H1 (cell line): ENCODE data around the gene JAG2. TPM values are rescaled to one million over a fixed set of nuclear protein-coding genes. Genes with fewer than 3 reads are reported as not detected.

Source experiments
- CTCF ChIA-PET: fragments of 300-600 bp; sonication (Branson Sonifier 250); formaldehyde crosslinking; loops from one replicate; lab custom pipeline; 2021; ENCODE audit not compliant: partially characterized antibody; lab: Charles Lee
- POLR2A ChIA-PET: fragments of 300-600 bp; sonication (Branson Sonifier 250); formaldehyde crosslinking; loops from one replicate; lab custom pipeline; 2021; ENCODE audit warnings: inconsistent platforms; ENCODE audit not compliant: partially characterized antibody; lab: Charles Lee
- DNase-seq, 2 experiments: peaks; one replicate each; pipeline versions ENCODE4 v3.0.0 to v3.0.0-alpha.2; 2010 to 2022; ENCODE audit warnings: low spot score in 2 of 2, low read depth in 1 of 2, mixed read lengths in 1 of 2
- FAIRE-seq: peaks from 2 replicates; lab custom pipeline; 2011; peaks lifted over from hg19 to GRCh38; lab: Jason Lieb, UNC
- H2AFZ ChIP-seq: 2 replicates; pipeline ENCODE4 v1.8.1; 2012; ENCODE audit warnings: low read length, inconsistent platforms
- H2AK5ac ChIP-seq: 2 replicates; pipeline ENCODE4 v1.6.1; 2013; ENCODE audit warnings: low read depth, low read length
- H2BK120ac ChIP-seq: replicated peaks from 2 replicates; pipeline ENCODE3; 2013; ENCODE audit warnings: low read depth, low read length, inconsistent platforms
- H2BK12ac ChIP-seq: 2 replicates; pipeline ENCODE4 v1.6.1; 2013; ENCODE audit warnings: low read depth, low read length
- H2BK15ac ChIP-seq: 2 replicates; pipeline ENCODE4 v1.6.1; 2013; ENCODE audit warnings: low read length
- H2BK20ac ChIP-seq: 2 replicates; pipeline ENCODE4 v1.6.1; 2013; ENCODE audit warnings: low read length
- H2BK5ac ChIP-seq: 2 replicates; pipeline ENCODE4 v1.6.1; 2013; ENCODE audit warnings: low read depth, low read length
- H3K14ac ChIP-seq: 2 replicates; pipeline ENCODE4 v1.6.1; 2013; ENCODE audit warnings: inconsistent platforms; ENCODE audit not compliant: insufficient read length
- H3K18ac ChIP-seq: 2 replicates; pipeline ENCODE4 v1.6.1; 2013; ENCODE audit warnings: low read length; ENCODE audit errors: extremely low read depth
- H3K23ac ChIP-seq: 2 replicates; pipeline ENCODE4 v1.6.1; 2013; ENCODE audit warnings: inconsistent platforms; ENCODE audit not compliant: insufficient read length
- H3K23me2 ChIP-seq: 2 replicates; pipeline ENCODE4 v1.6.1; 2013; ENCODE audit warnings: low read depth, low read length
- H3K27ac ChIP-seq: 2 replicates; pipeline ENCODE4 v1.6.1; 2011; ENCODE audit warnings: low read depth, low read length, inconsistent platforms
- H3K27me3 ChIP-seq, 4 experiments: replicated peaks in 1 of 4; 1 replicate in 1 of 4; 2 replicates in 3 of 4; pipeline versions ENCODE4 v1.6.1 to v1.8.1; 2011 to 2013; ENCODE audit warnings: low read length in 3 of 4, mild to moderate bottlenecking in 3 of 4, inconsistent platforms in 2 of 4, mixed read lengths in 2 of 4, moderate library complexity in 1 of 4; ENCODE audit not compliant: control insufficient read depth in 3 of 4, insufficient read depth in 3 of 4; ENCODE audit errors: extremely low read depth in 1 of 4
- H3K36me3 ChIP-seq, 4 experiments: 2 replicates each; pipeline versions ENCODE4 v1.6.1 to v1.8.1; 2011 to 2013; ENCODE audit warnings: mild to moderate bottlenecking in 4 of 4, low read length in 3 of 4, moderate library complexity in 2 of 4, control low read depth in 1 of 4, inconsistent platforms in 1 of 4; ENCODE audit not compliant: insufficient read depth in 4 of 4, control insufficient read depth in 2 of 4
- H3K4ac ChIP-seq: replicated peaks from 2 replicates; pipeline ENCODE3; 2013; ENCODE audit warnings: low read length, low read depth, mixed read lengths, inconsistent platforms; ENCODE audit not compliant: insufficient read length
- H3K4me1 ChIP-seq, 4 experiments: replicated peaks in 1 of 4; 1 replicate in 1 of 4; 2 replicates in 3 of 4; pipeline versions ENCODE4 v1.6.1 to v1.8.1; 2011 to 2013; ENCODE audit warnings: low read length in 3 of 4, inconsistent platforms in 2 of 4, mixed read lengths in 1 of 4; ENCODE audit not compliant: insufficient read depth in 4 of 4, control insufficient read depth in 3 of 4
- H3K4me2 ChIP-seq, 2 experiments: 2 replicates each; pipeline versions ENCODE4 v1.6.1 to v1.8.1; 2011 to 2013; ENCODE audit warnings: low read depth in 2 of 2, low read length in 2 of 2, control low read depth in 1 of 2, inconsistent platforms in 1 of 2, mild to moderate bottlenecking in 1 of 2; ENCODE audit not compliant: insufficient read depth in 1 of 2
- H3K4me3 ChIP-seq, 4 experiments: fragments of 200-600, 300-600 bp in 1 of 4; sonication (generic), shearing (Covaris generic), sonication (Bioruptor Twin) in 1 of 4; 2 replicates each; pipeline versions ENCODE4 v1.5.1 to v1.8.1; 2011 to 2016; ENCODE audit warnings: low read length in 4 of 4, low read depth in 3 of 4, control low read depth in 2 of 4, inconsistent platforms in 2 of 4, mild to moderate bottlenecking in 2 of 4, mixed read lengths in 1 of 4, moderate library complexity in 1 of 4; ENCODE audit not compliant: insufficient read depth in 2 of 4; ENCODE audit errors: extremely low read depth in 1 of 4
- H3K56ac ChIP-seq: replicated peaks from 2 replicates; pipeline ENCODE3; 2013; ENCODE audit warnings: low read depth, mild to moderate bottlenecking, mixed read lengths, low read length, inconsistent platforms; ENCODE audit not compliant: insufficient read length
- H3K79me1 ChIP-seq: 2 replicates; pipeline ENCODE4 v1.6.1; 2013; ENCODE audit warnings: low read depth, low read length, control low read depth
- H3K79me2 ChIP-seq, 2 experiments: 2 replicates each; pipeline versions ENCODE4 v1.6.1 to v1.8.1; 2012 to 2013; ENCODE audit warnings: low read length in 2 of 2, mild to moderate bottlenecking in 2 of 2, inconsistent platforms in 1 of 2; ENCODE audit not compliant: insufficient read depth in 2 of 2, control insufficient read depth in 1 of 2
- H3K9ac ChIP-seq, 4 experiments: replicated peaks in 1 of 4; 1 replicate in 1 of 4; 2 replicates in 3 of 4; pipeline versions ENCODE4 v1.6.1 to v1.8.1; 2011 to 2013; ENCODE audit warnings: low read depth in 3 of 4, low read length in 3 of 4, control low read depth in 2 of 4, mild to moderate bottlenecking in 2 of 4, moderate library complexity in 2 of 4, inconsistent platforms in 1 of 4; ENCODE audit errors: extremely low read depth in 1 of 4
- H3K9me3 ChIP-seq, 2 experiments: 2 replicates each; pipeline versions ENCODE4 v1.6.1 to v1.8.1; 2012 to 2013; ENCODE audit warnings: mild to moderate bottlenecking in 2 of 2, moderate library complexity in 2 of 2, control low read depth in 1 of 2, inconsistent platforms in 1 of 2, low read depth in 1 of 2, low read length in 1 of 2, mixed read lengths in 1 of 2; ENCODE audit not compliant: insufficient read depth in 2 of 2
- H4K20me1 ChIP-seq, 2 experiments: replicated peaks in 1 of 2; 2 replicates each; pipeline versions ENCODE3 to v1.8.1; 2011 to 2013; ENCODE audit warnings: inconsistent platforms in 2 of 2, low read length in 2 of 2, mild to moderate bottlenecking in 1 of 2; ENCODE audit not compliant: insufficient read depth in 2 of 2, control insufficient read depth in 1 of 2
- H4K5ac ChIP-seq: 2 replicates; pipeline ENCODE4 v1.6.1; 2013; ENCODE audit warnings: low read length, low read depth, mixed read lengths, inconsistent platforms; ENCODE audit not compliant: insufficient read length
- H4K8ac ChIP-seq: 2 replicates; pipeline ENCODE4 v1.8.0; 2013; ENCODE audit warnings: mild to moderate bottlenecking, moderate library complexity, low read length, inconsistent platforms; ENCODE audit not compliant: insufficient read depth; ENCODE audit errors: extremely low read depth
- H4K91ac ChIP-seq: replicated peaks from 2 replicates; pipeline ENCODE3; 2013; ENCODE audit warnings: low read length, mixed read lengths, inconsistent platforms; ENCODE audit not compliant: insufficient read length
- BCL11A ChIP-seq, 2 experiments: IDR thresholded peaks; one replicate each; pipeline ENCODE4 v1.6.1; 2011; ENCODE audit warnings: low read depth in 2 of 2, low read length in 2 of 2, mild to moderate bottlenecking in 2 of 2
- CREB1 ChIP-seq: IDR thresholded peaks from 2 replicates; pipeline ENCODE4 v1.6.1; 2012; ENCODE audit warnings: inconsistent platforms
- EZH2 ChIP-seq: fragments of 200-600 bp; sonication (generic); IDR thresholded peaks from 2 replicates; pipeline ENCODE4 v1.7.1; 2012; ENCODE audit warnings: low read depth, mild to moderate bottlenecking, moderate library complexity, low read length, inconsistent platforms; ENCODE audit not compliant: severe bottlenecking
- HDAC2 ChIP-seq, 2 experiments: fragments of 300-600 bp in 1 of 2; sonication (generic) in 1 of 2; IDR thresholded peaks; 2 replicates each; pipeline ENCODE4 v1.6.1; 2011 to 2012; ENCODE audit warnings: low read depth in 2 of 2, low read length in 2 of 2, mild to moderate bottlenecking in 2 of 2, moderate library complexity in 2 of 2, borderline replicate concordance in 1 of 2, inconsistent platforms in 1 of 2
- NANOG ChIP-seq: IDR thresholded peaks from 2 replicates; pipeline ENCODE4 v1.6.1; 2011; ENCODE audit warnings: low read length, low read depth, mild to moderate bottlenecking, inconsistent platforms; ENCODE audit not compliant: insufficient read depth, poor library complexity, severe bottlenecking
- SAP30 ChIP-seq: fragments of 300-600 bp; sonication (generic); IDR thresholded peaks from 2 replicates; pipeline ENCODE4 v1.7.1; 2012; ENCODE audit warnings: low read length, moderate library complexity, mild to moderate bottlenecking, inconsistent platforms; ENCODE audit not compliant: insufficient read depth, insufficient replicate concordance
- SRF ChIP-seq: IDR thresholded peaks from 2 replicates; pipeline ENCODE4 v1.6.1; 2011; ENCODE audit warnings: mild to moderate bottlenecking, low read depth, low read length, moderate library complexity
- WGBS, 2 experiments: shearing (Covaris generic) in 1 of 2; methylation state at CpG; one replicate each; pipeline versions ENCODE4 v1.1.6 to v1.1.7; 2013 to 2015; ENCODE audit warnings: low lambda C conversion rate in 2 of 2, mixed read lengths in 2 of 2, inconsistent platforms in 1 of 2, low coverage in 1 of 2, missing lambda C conversion rate in 1 of 2; ENCODE audit not compliant: insufficient replicate concordance in 2 of 2, insufficient coverage in 1 of 2, insufficient read length in 1 of 2; ENCODE audit errors: extremely low coverage in 1 of 2, missing lambda C conversion rate in 1 of 2; 5-methylcytosine and 5-hydroxymethylcytosine counted together
- polyA plus RNA-seq, 7 experiments: library from polyadenylated mRNA; depleted of rRNA in 3 of 7; stranded (reverse) in 5 of 7; unstranded in 2 of 7; fragments of >200 nt in 5 of 7; fragments of 200-250 nt in 2 of 7; gene quantifications; 1 replicate in 5 of 7; 2 replicates in 1 of 7; 4 replicates in 1 of 7; pipeline versions ENCODE4 v1.2.1 to v1.2.3, GENCODE V29; 2011 to 2013; ENCODE audit warnings: missing spikeins in 2 of 7, mixed read lengths in 2 of 7
- total RNA-seq: library from RNA; stranded (reverse); fragmentation: NEBNext Ultra II Directional; extraction: Animal tissue kit (Norgen Biotek cat#: 25700); gene quantifications from 2 replicates; pipeline ENCODE4 v1.2.1, GENCODE V29; 2021

Gene JAG2
- total and polyA plus RNA-seq, 2 of the 8 experiments (the other 6 are each of a cell fraction or from before 2014, with no cell fraction given): 2.8 to 6.2 TPM

GRCh38 chr14:105094193-105094907 is 74.2 kb downstream of the JAG2 start:
- CTCF ChIA-PET: interaction anchor here (0.6 to 1.6 kb wide), 14 partner anchors 10 to 386 kb away, joined by 3 to 6 read pairs (median 4); no protein-coding TSS in a partner anchor
- H4K20me1 ChIP-seq: peaks cover 3 to 5% of the 10 kb centered on the region in 2 experiments
- no peaks in the 10 kb centered on the region for H3K79me2 ChIP-seq
- no peaks in the 10 kb centered on the region for H3K36me3 ChIP-seq
- H3K4ac ChIP-seq: peak overlapping the region; percentile 90
- DNase-seq (no peak), FAIRE-seq (no peak)
- no peak overlapping the region for H3K14ac ChIP-seq
- no peak overlapping the region; the same call in 1 of the 2 replicates for H2BK5ac ChIP-seq
- no peak overlapping the region for H3K56ac ChIP-seq
- peaks cover 2% of the 10 kb centered on the region; the same call in 1 of the 2 replicates for H3K23me2 ChIP-seq
- H3K79me1 ChIP-seq: no peaks in the 10 kb centered on the region
- peaks cover 0 to 7% of the 10 kb centered on the region in 2 experiments; a peak in 1 of 4 replicates for H3K9me3 ChIP-seq
- peak overlapping the region; percentile 90 for H3K18ac ChIP-seq
- H3K4me3 ChIP-seq: peak overlapping the region in 2 of 4 experiments; percentile 10 to 75; a peak in 2 of 8 replicates
- H3K27ac ChIP-seq: no peak overlapping the region
- peak overlapping the region; percentile 75; the same call in 1 of the 2 replicates for H2BK12ac ChIP-seq
- H4K8ac ChIP-seq: peak overlapping the region; percentile 45
- no peak overlapping the region for H4K5ac ChIP-seq
- H2BK20ac ChIP-seq: 0 out of 2 replicates have a peak overlapping the region, but pooled peaks have one; percentile 32
- H2AFZ ChIP-seq: peak overlapping the region; percentile 76; the same call in 1 of the 2 replicates
- no peak overlapping the region for H2BK120ac ChIP-seq
- 68% methylated on average over 12 of the region's 14 CpGs; no CpG with 5 or more reads in 1 of the 2 experiments for WGBS, 2 experiments
- no peak overlapping the region for H3K9ac ChIP-seq
- peaks cover 0 to 29% (median 17%) of the 10 kb centered on the region in 4 experiments; a peak in 6 of 7 replicates for H3K27me3 ChIP-seq
- TF ChIP-seq BCL11A (IDR thresholded peaks at IDR 0.05; ENCODE audit: low read depth in 2 of 2, low read length in 2 of 2) (no peak), EZH2 (peak; percentile 11), NANOG (no peak), SAP30 (no peak), CREB1 (no peak), SRF (no peak), HDAC2 (IDR thresholded peaks at IDR 0.05; ENCODE audit: borderline replicate concordance in 1 of 2, low read depth in 2 of 2, low read length in 2 of 2) (no peak)
- H4K91ac ChIP-seq: peak overlapping the region; percentile 80
- H3K4me1 ChIP-seq: peaks cover 0 to 15% (median 9%) of the 10 kb centered on the region in 4 experiments; a peak in 6 of 7 replicates
- peak overlapping the region; percentile 1; the same call in 1 of the 2 replicates for H2BK15ac ChIP-seq
- no peak overlapping the region for H3K23ac ChIP-seq
- peak overlapping the region; percentile 40 to 79 for H3K4me2 ChIP-seq
- H2AK5ac ChIP-seq: no peak overlapping the region
- POLR2A ChIA-PET: no interaction called here
